Activated B cell treated with CpG ODN at 0.5 μM for 24 hours (primary cell): ENCODE measurements around the gene CAP1. TPM values are rescaled to one million over a fixed set of nuclear protein-coding genes. Genes with fewer than 3 reads are reported as not detected.
A peak's percentile ranks its signal among the peaks of the same experiment; 100 is the strongest.

Experiments
- ATAC-seq: fragments of 200-7000 bp; cut with Tn5 transposase; one replicate; pipeline ENCODE4 v1.10.0; 2021; ENCODE audit warnings: low read depth, mild to moderate bottlenecking, moderate library complexity
- CTCF ChIA-PET: fragments of 350-600 bp; sonication (Branson Sonifier 250); formaldehyde crosslinking; loops from one replicate; lab custom pipeline; 2021; ENCODE audit warnings: antibody characterized with exemption; lab: Charles Lee
- POLR2A ChIA-PET: fragments of 350-600 bp; sonication (Branson Sonifier 250); formaldehyde crosslinking; loops from one replicate; lab custom pipeline; 2021; ENCODE audit warnings: antibody characterized with exemption; lab: Charles Lee
- DNase-seq: peaks from one replicate; pipeline ENCODE4 v3.0.0; 2022
- H3K27ac Mint-ChIP-seq: one replicate; pipeline ENCODE4 v1.8.0; 2020; ENCODE audit warnings: mixed read lengths
- H3K27me3 Mint-ChIP-seq: one replicate; pipeline ENCODE4 v1.8.0; 2021; ENCODE audit warnings: mixed read lengths
- H3K36me3 Mint-ChIP-seq: one replicate; pipeline ENCODE4 v1.8.0; 2021; ENCODE audit warnings: low read depth, mixed read lengths
- H3K4me1 Mint-ChIP-seq: one replicate; pipeline ENCODE4 v1.8.0; 2021; ENCODE audit warnings: mixed read lengths
- H3K4me3 Mint-ChIP-seq: one replicate; pipeline ENCODE4 v1.8.0; 2020; ENCODE audit warnings: mild to moderate bottlenecking, mixed read lengths
- H3K9me3 Mint-ChIP-seq: one replicate; pipeline ENCODE4 v1.8.0; 2020; ENCODE audit warnings: mixed read lengths
- intact Hi-C: fragments of 100-400 bp; cut with micrococcal nuclease; formaldehyde crosslinking; loops from one replicate; pipeline ENCODE4 v1.15.1; 2024
- total RNA-seq: library from RNA; stranded (reverse); gene quantifications from 2 replicates; pipeline ENCODE4 v1.2.3, GENCODE V29; 2022
- TF ChIP-seq, protein P1 (sequence below): fragments of 200-600 bp; IDR thresholded peaks from one replicate; pipeline ENCODE4 v1.8.0; 2022; ENCODE audit warnings: antibody characterized with exemption, mild to moderate bottlenecking

CAP1 gene
- total RNA-seq, 1 donor from 2014 or later, result 410 TPM

DNA sequence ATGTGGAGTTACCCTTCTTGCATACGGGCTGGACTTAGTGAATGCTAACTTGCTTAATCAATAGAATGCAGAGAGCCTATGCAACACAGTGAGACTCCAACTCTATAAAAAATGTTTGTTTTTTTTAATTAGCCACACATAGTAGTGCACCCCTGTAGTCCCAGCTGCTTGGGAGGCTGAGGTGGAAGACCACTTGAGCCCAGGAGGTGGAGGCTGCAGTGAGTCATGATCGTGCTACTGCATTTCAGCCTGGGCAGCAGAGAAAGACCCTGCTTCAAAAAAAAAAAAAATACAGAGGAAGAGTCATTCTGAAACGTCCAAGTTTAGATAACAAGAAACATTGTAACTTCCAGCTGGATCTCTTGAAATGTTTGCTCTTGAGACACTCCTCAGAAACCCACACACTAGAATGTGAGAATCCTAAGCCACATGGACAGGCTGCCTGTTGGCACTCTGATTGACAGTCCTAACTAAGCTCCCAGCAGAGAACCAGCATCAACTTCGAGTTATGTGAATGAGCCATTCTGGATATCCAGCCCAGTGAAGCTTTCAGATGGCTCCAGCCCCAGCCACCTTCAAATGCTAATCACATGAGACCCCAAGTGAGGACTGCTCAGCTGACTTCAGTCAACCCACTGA lies 20.0 kb upstream of the CAP1 start:
- Mint-ChIP-seq H3K27me3 (no peaks in the 10 kb centered on the region), H3K4me3 (no peak overlapping the region), H3K4me1 (peaks cover 22% of the 10 kb centered on the region), H3K27ac (no peak overlapping the region), H3K36me3 (no peaks in the 10 kb centered on the region), H3K9me3 (no peaks in the 10 kb centered on the region)
- TF ChIP-seq, protein P1, sequence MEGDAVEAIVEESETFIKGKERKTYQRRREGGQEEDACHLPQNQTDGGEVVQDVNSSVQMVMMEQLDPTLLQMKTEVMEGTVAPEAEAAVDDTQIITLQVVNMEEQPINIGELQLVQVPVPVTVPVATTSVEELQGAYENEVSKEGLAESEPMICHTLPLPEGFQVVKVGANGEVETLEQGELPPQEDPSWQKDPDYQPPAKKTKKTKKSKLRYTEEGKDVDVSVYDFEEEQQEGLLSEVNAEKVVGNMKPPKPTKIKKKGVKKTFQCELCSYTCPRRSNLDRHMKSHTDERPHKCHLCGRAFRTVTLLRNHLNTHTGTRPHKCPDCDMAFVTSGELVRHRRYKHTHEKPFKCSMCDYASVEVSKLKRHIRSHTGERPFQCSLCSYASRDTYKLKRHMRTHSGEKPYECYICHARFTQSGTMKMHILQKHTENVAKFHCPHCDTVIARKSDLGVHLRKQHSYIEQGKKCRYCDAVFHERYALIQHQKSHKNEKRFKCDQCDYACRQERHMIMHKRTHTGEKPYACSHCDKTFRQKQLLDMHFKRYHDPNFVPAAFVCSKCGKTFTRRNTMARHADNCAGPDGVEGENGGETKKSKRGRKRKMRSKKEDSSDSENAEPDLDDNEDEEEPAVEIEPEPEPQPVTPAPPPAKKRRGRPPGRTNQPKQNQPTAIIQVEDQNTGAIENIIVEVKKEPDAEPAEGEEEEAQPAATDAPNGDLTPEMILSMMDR, result no peak
- ChIA-PET POLR2A (interaction anchor here (0.6 to 1.2 kb wide), 2 partner anchors 19 to 50 kb away, joined by 3 to 10 read pairs; partner anchors contain the start of gene CAP1), CTCF (no interaction called here)
- intact Hi-C loops, result loop anchor here (5.0 kb wide), 1 partner anchor 33 kb away; no protein-coding TSS in a partner anchor
- ATAC-seq, result no peak
- no peak for DNase-seq

GRCh38 chr1:40023379-40023944 lies 17.1 kb upstream of the CAP1 start:
- intact Hi-C loops, result loop anchor here (5.0 kb wide), 1 partner anchor 36 kb away; no protein-coding TSS in a partner anchor
- ChIA-PET POLR2A (interaction anchor here (1.0 to 1.7 kb wide), 4 partner anchors 11 to 28 kb away, joined by 3 to 12 read pairs (median 4); partner anchors contain the start of gene CAP1), CTCF (interaction anchor here (1.5 to 2.1 kb wide), 2 partner anchors 9 to 104 kb away, joined by 5 to 13 read pairs; no protein-coding TSS in a partner anchor)
- Mint-ChIP-seq H3K9me3 (peaks cover 2% of the 10 kb centered on the region), H3K4me3 (peak overlapping the region; percentile 11), H3K27ac (peak overlapping the region; percentile 14), H3K27me3 (no peaks in the 10 kb centered on the region), H3K36me3 (no peaks in the 10 kb centered on the region), H3K4me1 (peaks cover 22% of the 10 kb centered on the region)
- TF ChIP-seq, protein P1, result no peak
- ATAC-seq (peak; percentile 54), DNase-seq (no peak)

DNA sequence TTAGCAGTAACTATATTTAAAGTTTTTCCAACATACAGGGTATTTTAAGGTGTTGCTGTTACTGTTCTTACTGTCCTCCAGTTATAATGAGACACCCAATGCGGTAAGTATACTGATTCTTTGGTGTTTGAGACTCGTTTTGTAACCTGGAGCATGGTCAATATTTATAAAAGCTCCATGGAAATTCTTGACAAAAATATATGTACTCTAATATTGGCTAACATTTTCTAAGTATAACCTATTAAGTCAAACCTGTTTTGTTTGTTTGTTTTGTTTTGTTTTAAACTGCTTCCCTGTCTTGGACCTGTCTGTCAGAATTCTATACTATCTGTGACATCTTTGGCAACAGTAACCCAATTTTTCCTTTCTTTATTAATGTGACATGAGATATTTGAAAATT lies 15.9 kb upstream of the CAP1 start:
- H3K27me3 Mint-ChIP-seq, result no peaks in the 10 kb centered on the region
- ATAC-seq, result no peak
- POLR2A ChIA-PET, result interaction anchor here (1.3 kb wide), 1 partner anchor 23 kb away, joined by 4 read pairs; no protein-coding TSS in a partner anchor

DNA sequence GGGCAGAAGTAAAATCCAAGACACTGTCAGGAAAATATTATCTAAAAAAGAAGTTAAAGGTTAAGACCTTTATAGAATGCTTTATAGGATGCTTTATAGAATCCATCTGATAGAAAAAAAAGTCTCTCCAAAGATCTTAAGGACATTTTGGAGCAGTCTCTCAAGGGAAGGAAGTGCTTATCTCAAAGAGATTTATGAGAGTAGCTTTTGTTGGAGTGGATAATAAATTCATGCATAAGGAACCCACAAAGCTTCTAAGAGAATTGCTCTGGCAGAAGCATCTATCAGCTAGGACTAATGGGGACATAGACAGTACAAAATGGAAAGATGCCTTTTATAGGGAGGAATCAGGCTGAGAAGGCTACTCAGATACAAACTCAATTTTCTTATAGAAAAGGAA lies 12.9 kb upstream of the CAP1 start:
- H3K36me3 Mint-ChIP-seq, result no peaks in the 10 kb centered on the region
- H3K9me3 Mint-ChIP-seq, result peaks cover 2% of the 10 kb centered on the region
- intact Hi-C loops, result no loop called here
- no peak for ATAC-seq
- no peak for DNase-seq
- H3K27ac Mint-ChIP-seq, result no peak overlapping the region
- TF ChIP-seq, protein P1, result no peak
- no peaks in the 10 kb centered on the region for H3K27me3 Mint-ChIP-seq
- no peak overlapping the region for H3K4me3 Mint-ChIP-seq
- POLR2A ChIA-PET, result interaction anchor here (0.6 to 1.3 kb wide), 3 partner anchors 12 to 51 kb away, joined by 3 to 6 read pairs (median 5); partner anchors contain the start of gene CAP1
- CTCF ChIA-PET, result interaction anchor here (1.1 to 1.9 kb wide), 2 partner anchors 53 to 109 kb away, joined by 3 to 5 read pairs; no protein-coding TSS in a partner anchor
- H3K4me1 Mint-ChIP-seq, result peaks cover 34% of the 10 kb centered on the region

More for the DNA sequence above, 15.9 kb upstream of the CAP1 start:
- TF ChIP-seq, protein P1, result no peak
- DNase-seq, result no peak
- Mint-ChIP-seq H3K27ac (no peak overlapping the region), H3K36me3 (no peaks in the 10 kb centered on the region), H3K4me1 (peaks cover 25% of the 10 kb centered on the region), H3K9me3 (peaks cover 2% of the 10 kb centered on the region), H3K4me3 (no peak overlapping the region)
- CTCF ChIA-PET, result interaction anchor here (0.9 to 1.5 kb wide), 2 partner anchors 51 to 105 kb away, joined by 3 to 5 read pairs; no protein-coding TSS in a partner anchor
- intact Hi-C loops, result loop anchor here (5.0 kb wide), 1 partner anchor 37 kb away; no protein-coding TSS in a partner anchor
